ENCODE data around the gene NUP210L. TPM values are rescaled to one million over a fixed set of nuclear protein-coding genes. Genes with fewer than 3 reads are reported as not detected.
A peak's percentile ranks its signal among the peaks of the same experiment; 100 is the strongest.

The NUP210L gene
- total and polyA plus RNA-seq, 3 donors from 2014 or later, result 23.0 to 77.2 (median 24.4) TPM

DNA sequence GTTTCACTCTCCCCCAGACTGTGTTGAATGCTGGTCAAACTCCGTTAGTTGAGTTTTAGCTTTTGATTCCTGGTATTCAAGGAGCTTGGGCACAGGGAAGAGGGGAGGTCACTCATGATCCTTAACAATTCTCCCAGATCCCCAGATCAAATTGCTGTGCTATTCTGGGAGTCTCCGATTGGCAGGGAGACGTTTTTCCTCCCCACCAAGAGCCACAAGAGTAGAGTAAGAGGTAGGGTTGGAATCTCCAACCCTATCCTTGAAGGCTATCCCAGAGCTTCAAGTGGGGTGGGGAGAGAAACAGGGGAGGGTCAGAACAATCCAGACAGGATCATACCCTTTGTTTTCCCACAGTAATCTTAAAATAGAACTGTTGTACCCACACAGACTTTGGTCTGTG, 37.6 kb upstream of the NUP210L start:
- no peak overlapping the region for H3K4me3 ChIP-seq
- H3K36me3 ChIP-seq (ENCODE audit: low read depth, missing control alignments), result no peaks in the 10 kb centered on the region
- H3K9me3 ChIP-seq, result no peaks in the 10 kb centered on the region
- 46 to 58% methylated on average over 3 of the region's 3 CpGs for WGBS, 2 donors
- no peaks in the 10 kb centered on the region for H3K27me3 ChIP-seq
- H3K4me1 ChIP-seq, result no peaks in the 10 kb centered on the region
- TF ChIP-seq CTCF (IDR thresholded peaks at IDR 0.05) (no peak), POLR2A (IDR thresholded peaks at IDR 0.05) (no peak)
- intact Hi-C loops (cut with DNase I; ENCODE audit: low total_unique reads), result no loop called here
- DNase-seq, result no peak
- peak overlapping the region; percentile 8 to 24 for H3K27ac ChIP-seq

GRCh38 chr1:154191990-154192461, 37.2 kb upstream of the NUP210L start, which contains the start of gene TPM3:
Gene TPM3 (minus strand): TSS chr1:154192100. CDS start chr1:154192018, 82 bp downstream.
- intact Hi-C loops (cut with DNase I; ENCODE audit: low total_unique reads), result no loop called here
- Histone ChIP-seq H3K4me3 (no peak within 1 kb of the TSS), H3K36me3 (ENCODE audit: low read depth, missing control alignments) (no peaks in the 10 kb centered on the region), H3K4me1 (no peaks in the 10 kb centered on the region), H3K9me3 (no peaks in the 10 kb centered on the region), H3K27ac (peak within 1 kb of the TSS; percentile 8 to 24), H3K27me3 (no peaks in the 10 kb centered on the region)
- no peak for TF ChIP-seq CTCF (IDR thresholded peaks at IDR 0.05)
- no peak for TF ChIP-seq POLR2A (IDR thresholded peaks at IDR 0.05)
- 13 to 19% methylated on average over 1 of the region's 1 CpG for WGBS, 2 donors
- no peak for DNase-seq

- Histone ChIP-seq H3K36me3 (ENCODE audit: low read depth, missing control alignments) (no peaks in the 10 kb centered on the region), H3K27ac (no peak overlapping the region), H3K4me3 (no peak overlapping the region), H3K9me3 (no peaks in the 10 kb centered on the region), H3K4me1 (no peaks in the 10 kb centered on the region), H3K27me3 (no peaks in the 10 kb centered on the region)
- TF ChIP-seq CTCF (IDR thresholded peaks at IDR 0.05) (no peak), POLR2A (IDR thresholded peaks at IDR 0.05) (no peak)
- intact Hi-C loops (cut with DNase I; ENCODE audit: low total_unique reads), result no loop called here
- 25 to 41% methylated on average over 1 of the region's 1 CpG for WGBS, 2 donors
- DNase-seq, result no peak
Observed at GRCh38 chr1:154190550-154190949, 35.7 kb upstream of the NUP210L start.

GRCh38 chr1:154186852-154187501, 32.1 kb upstream of the NUP210L start:
- Histone ChIP-seq H3K9me3 (no peaks in the 10 kb centered on the region), H3K36me3 (ENCODE audit: low read depth, missing control alignments) (no peaks in the 10 kb centered on the region), H3K27me3 (no peaks in the 10 kb centered on the region), H3K4me3 (no peak overlapping the region), H3K4me1 (peaks cover 4% of the 10 kb centered on the region), H3K27ac (no peak overlapping the region)
- TF ChIP-seq CTCF (IDR thresholded peaks at IDR 0.05), result no peak
- no peak for TF ChIP-seq POLR2A (IDR thresholded peaks at IDR 0.05)
- no peak for DNase-seq
- intact Hi-C loops (cut with DNase I; ENCODE audit: low total_unique reads), result no loop called here
- 44% methylated on average over 2 of the region's 2 CpGs for WGBS, 2 donors

DNA sequence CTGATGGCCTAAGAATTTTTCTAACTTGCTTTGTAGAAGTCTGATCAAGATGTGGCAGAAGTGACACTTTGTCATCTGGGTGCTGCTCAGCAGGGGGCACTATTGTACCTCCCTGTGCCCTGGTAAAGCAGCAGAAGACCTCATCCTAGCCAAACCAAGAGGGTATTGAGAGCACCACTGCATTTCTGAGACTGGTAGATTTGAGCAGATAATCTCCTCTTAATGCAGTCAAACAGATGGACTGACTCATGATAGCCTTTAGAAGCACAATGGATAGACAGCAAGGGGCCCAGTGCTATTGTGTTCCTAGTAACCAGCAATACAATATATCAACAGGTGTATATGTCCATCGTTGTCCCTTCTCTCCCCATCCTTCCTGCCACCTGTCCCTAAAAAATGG, 31.3 kb upstream of the NUP210L start:
- WGBS, 2 donors, result 69 to 88% methylated on average over 1 of the region's 1 CpG
- Histone ChIP-seq H3K4me3 (no peak overlapping the region), H3K36me3 (ENCODE audit: low read depth, missing control alignments) (no peaks in the 10 kb centered on the region), H3K9me3 (no peaks in the 10 kb centered on the region), H3K27me3 (no peaks in the 10 kb centered on the region), H3K27ac (no peak overlapping the region), H3K4me1 (peaks cover 9% of the 10 kb centered on the region)
- DNase-seq, result peak; percentile 79
- TF ChIP-seq CTCF (IDR thresholded peaks at IDR 0.05) (peak; percentile 16 to 53 (median 41)), POLR2A (IDR thresholded peaks at IDR 0.05) (no peak)
- intact Hi-C loops (cut with DNase I; ENCODE audit: low total_unique reads), result no loop called here
